HepG2 (cell line): ENCODE data around the gene USP25. TPM values are rescaled to one million over a fixed set of nuclear protein-coding genes. Genes with fewer than 3 reads are reported as not detected.

Source experiments
- ATAC-seq: fragments of 200-7000 bp; cut with Tn5 transposase; 3 replicates; pipeline ENCODE4 v1.9.1; 2020; ENCODE audit warnings: mild to moderate bottlenecking, moderate library complexity
- Bru-seq: library from RNA; stranded (reverse); fragments of 400-500 nt; gene quantifications from one replicate; lab custom pipeline; 2021; lab: Mats Ljungman, UMichigan
- BruChase-seq, 2 experiments: library from RNA; stranded (reverse); fragments of 400-500 nt; gene quantifications; one replicate each; lab custom pipeline; 2021; lab: Mats Ljungman, UMichigan
- BruUV-seq: library from RNA; stranded (reverse); fragments of 400-500 nt; replicated peaks from 2 replicates; lab custom pipeline; 2021; lab: Mats Ljungman, UMichigan
- CTCF ChIA-PET: fragments of 300-600 bp; formaldehyde crosslinking; extraction: SDS; loops from one replicate; lab custom pipeline; 2021; ENCODE audit warnings: low total read pairs, inconsistent platforms, low intra/inter-chr PET ratio; lab: Yijun Ruan, JAX
- POLR2A ChIA-PET: fragments of 350-600 bp; sonication (Branson Sonifier 250); formaldehyde crosslinking; loops from one replicate; lab custom pipeline; 2020; ENCODE audit warnings: antibody characterized with exemption, inconsistent platforms; lab: Yijun Ruan, JAX
- DNase-seq: peaks from one replicate; pipeline ENCODE4 v3.0.0-alpha.2; 2015; ENCODE audit warnings: low spot score
- FAIRE-seq: peaks from 3 replicates; lab custom pipeline; 2011; peaks lifted over from hg19 to GRCh38; lab: Jason Lieb, UNC
- H2AFZ ChIP-seq: one replicate; pipeline ENCODE4 v1.6.1; 2011; ENCODE audit warnings: low read length, inconsistent platforms
- H3K27ac ChIP-seq: fragments of 300-600 bp; 3 replicates; pipeline ENCODE4 v1.8.0; 2011; ENCODE audit warnings: mixed run types, mild to moderate bottlenecking, mixed read lengths, low read length, inconsistent platforms; ENCODE audit not compliant: insufficient read depth; ENCODE audit errors: extremely low read length
- H3K27me3 ChIP-seq, 2 experiments: fragments of 200-600 bp in 1 of 2; 2 replicates in 1 of 2; 3 replicates in 1 of 2; pipeline versions ENCODE4 v1.6.0 to v1.8.0; 2011; ENCODE audit warnings: low read length in 2 of 2, mild to moderate bottlenecking in 2 of 2, moderate library complexity in 2 of 2, inconsistent platforms in 1 of 2; ENCODE audit not compliant: insufficient read depth in 2 of 2, control insufficient read depth in 1 of 2
- H3K36me3 ChIP-seq, 2 experiments: fragments of 200-600 bp in 1 of 2; replicated peaks in 1 of 2; 2 replicates in 1 of 2; 3 replicates in 1 of 2; pipeline versions ENCODE4 v1.5.1 to v1.8.0; 2011; ENCODE audit warnings: low read length in 2 of 2, inconsistent platforms in 1 of 2; ENCODE audit not compliant: insufficient read depth in 2 of 2, control insufficient read depth in 1 of 2
- H3K4me1 ChIP-seq: 2 replicates; pipeline ENCODE4 v1.5.1; 2012; ENCODE audit warnings: low read length, inconsistent platforms; ENCODE audit not compliant: insufficient read depth
- H3K4me2 ChIP-seq: 2 replicates; pipeline ENCODE4 v1.6.0; 2011; ENCODE audit warnings: low read depth, low read length, inconsistent platforms
- H3K4me3 ChIP-seq, 3 experiments: fragments of 200-600 bp in 1 of 3; sonication (generic), shearing (Covaris generic) in 1 of 3; replicated peaks in 1 of 3; 2 replicates each; pipeline ENCODE4 v1.5.1; 2011 to 2016; ENCODE audit warnings: low read length in 3 of 3, inconsistent platforms in 2 of 3, low read depth in 2 of 3, mild to moderate bottlenecking in 2 of 3, control low read depth in 1 of 3, mixed read lengths in 1 of 3; ENCODE audit not compliant: insufficient read depth in 1 of 3
- H3K79me2 ChIP-seq: one replicate; pipeline ENCODE4 v1.6.1; 2011; ENCODE audit warnings: low read length, inconsistent platforms; ENCODE audit not compliant: insufficient read depth
- H3K9ac ChIP-seq: 2 replicates; pipeline ENCODE4 v1.6.0; 2011; ENCODE audit warnings: mild to moderate bottlenecking, low read depth, low read length, inconsistent platforms; ENCODE audit not compliant: insufficient read depth
- H3K9me3 ChIP-seq: 2 replicates; pipeline ENCODE4 v1.5.1; 2012; ENCODE audit warnings: mild to moderate bottlenecking, low read length
- H4K20me1 ChIP-seq: 2 replicates; pipeline ENCODE4 v1.6.0; 2011; ENCODE audit warnings: inconsistent platforms, mild to moderate bottlenecking, low read length, moderate library complexity; ENCODE audit not compliant: insufficient read depth
- FOXA3 ChIP-seq: IDR thresholded peaks from 2 replicates; pipeline ENCODE4 v1.6.1; 2016; ENCODE audit warnings: missing genetic modification reagents, missing compliant biosample characterization
- NONO ChIP-seq, 2 experiments: fragments of 450-650 bp in 1 of 2; sonication (generic) in 1 of 2; formaldehyde crosslinking in 1 of 2; IDR thresholded peaks in 1 of 2; conservative IDR thresholded peaks in 1 of 2; 2 replicates each; pipeline versions ENCODE4 v1.6.1 to v1.8.0; 2017 to 2022; ENCODE audit warnings: mild to moderate bottlenecking in 1 of 2, missing genetic modification reagents in 1 of 2, moderate library complexity in 1 of 2
- NR2F1 ChIP-seq, 2 experiments: fragments of 450-650 bp in 1 of 2; formaldehyde crosslinking in 1 of 2; IDR thresholded peaks; 2 replicates each; pipeline versions ENCODE4 v1.5.0 to v1.6.1; 2016 to 2020; ENCODE audit warnings: mild to moderate bottlenecking in 1 of 2, missing compliant biosample characterization in 1 of 2, missing genetic modification reagents in 1 of 2, moderate library complexity in 1 of 2
- PCBP2 ChIP-seq: fragments of 200-400 bp; formaldehyde crosslinking; optimal IDR thresholded peaks from 2 replicates; pipeline ENCODE3; 2018; ENCODE audit warnings: low read length, low read depth; ENCODE audit not compliant: poor library complexity, severe bottlenecking
- RFX5 ChIP-seq: IDR thresholded peaks from 2 replicates; pipeline ENCODE4 v1.6.1; 2011; ENCODE audit warnings: low read depth, low read length, improper control_type of control experiment
- ZBTB7B ChIP-seq: sonication (generic); formaldehyde crosslinking; IDR thresholded peaks from 2 replicates; pipeline ENCODE4 v1.4.0; 2020; ENCODE audit warnings: missing genetic modification reagents
- WGBS: methylation state at CpG from one replicate; pipeline ENCODE4 v1.1.6; 2017; ENCODE audit warnings: low lambda C conversion rate; 5-methylcytosine and 5-hydroxymethylcytosine counted together
- in situ Hi-C: cut with HindIII; loops from 2 replicates; pipeline ENCODE4 v1.10.0; 2017; ENCODE audit warnings: low pct_unique_long_range_greater_than_20kb; ENCODE audit not compliant: extremely low pct_ligation_motif_present
- intact Hi-C: fragments of 100-400 bp; cut with micrococcal nuclease; formaldehyde crosslinking; loops from one replicate; pipeline ENCODE4 v1.10.0; 2022; ENCODE audit not compliant: unreplicated experiment
- long read RNA-seq, 2 experiments: library from RNA in 1 of 2; library from polyadenylated mRNA in 1 of 2; stranded (forward) in 1 of 2; unstranded in 1 of 2; transcript quantifications; one replicate each; pipeline ENCODE4 v2.0.0, GENCODE V29; 2019 to 2022
- polyA minus RNA-seq, 3 experiments: library from RNA; depleted of rRNA, polyadenylated mRNA; stranded (reverse); fragments of >200 nt; gene quantifications; 2 replicates each; pipeline ENCODE4 v1.2.3, GENCODE V29; 2011; ENCODE audit warnings: low replicate concordance in 1 of 3
- polyA plus RNA-seq, 8 experiments: library from polyadenylated mRNA; depleted of rRNA in 3 of 8; stranded (reverse) in 7 of 8; unstranded in 1 of 8; fragments of >200 nt; fragmentation: Illumina TruSeq in 4 of 8; extraction: Trizol in 4 of 8; gene quantifications; 2 replicates each; pipeline versions ENCODE4 v1.2.1 to v1.2.3, GENCODE V29; 2011 to 2016; ENCODE audit warnings: low read depth in 4 of 8, missing spikeins in 1 of 8, mixed read lengths in 1 of 8; ENCODE audit not compliant: insufficient read depth in 1 of 8
- total RNA-seq, 5 experiments: library from RNA; depleted of rRNA; stranded (reverse); fragments of >200 nt; fragmentation: Illumina TruSeq; extraction: Trizol; gene quantifications; 2 replicates each; pipeline ENCODE4 v1.2.3, GENCODE V29; 2016; ENCODE audit warnings: low read depth in 1 of 5
- TF ChIP-seq, protein P1 (sequence below): sonication (generic); formaldehyde crosslinking; IDR thresholded peaks from 2 replicates; pipeline ENCODE4 v1.5.0; 2020; ENCODE audit warnings: mild to moderate bottlenecking, missing genetic modification reagents

Gene USP25, protein sequence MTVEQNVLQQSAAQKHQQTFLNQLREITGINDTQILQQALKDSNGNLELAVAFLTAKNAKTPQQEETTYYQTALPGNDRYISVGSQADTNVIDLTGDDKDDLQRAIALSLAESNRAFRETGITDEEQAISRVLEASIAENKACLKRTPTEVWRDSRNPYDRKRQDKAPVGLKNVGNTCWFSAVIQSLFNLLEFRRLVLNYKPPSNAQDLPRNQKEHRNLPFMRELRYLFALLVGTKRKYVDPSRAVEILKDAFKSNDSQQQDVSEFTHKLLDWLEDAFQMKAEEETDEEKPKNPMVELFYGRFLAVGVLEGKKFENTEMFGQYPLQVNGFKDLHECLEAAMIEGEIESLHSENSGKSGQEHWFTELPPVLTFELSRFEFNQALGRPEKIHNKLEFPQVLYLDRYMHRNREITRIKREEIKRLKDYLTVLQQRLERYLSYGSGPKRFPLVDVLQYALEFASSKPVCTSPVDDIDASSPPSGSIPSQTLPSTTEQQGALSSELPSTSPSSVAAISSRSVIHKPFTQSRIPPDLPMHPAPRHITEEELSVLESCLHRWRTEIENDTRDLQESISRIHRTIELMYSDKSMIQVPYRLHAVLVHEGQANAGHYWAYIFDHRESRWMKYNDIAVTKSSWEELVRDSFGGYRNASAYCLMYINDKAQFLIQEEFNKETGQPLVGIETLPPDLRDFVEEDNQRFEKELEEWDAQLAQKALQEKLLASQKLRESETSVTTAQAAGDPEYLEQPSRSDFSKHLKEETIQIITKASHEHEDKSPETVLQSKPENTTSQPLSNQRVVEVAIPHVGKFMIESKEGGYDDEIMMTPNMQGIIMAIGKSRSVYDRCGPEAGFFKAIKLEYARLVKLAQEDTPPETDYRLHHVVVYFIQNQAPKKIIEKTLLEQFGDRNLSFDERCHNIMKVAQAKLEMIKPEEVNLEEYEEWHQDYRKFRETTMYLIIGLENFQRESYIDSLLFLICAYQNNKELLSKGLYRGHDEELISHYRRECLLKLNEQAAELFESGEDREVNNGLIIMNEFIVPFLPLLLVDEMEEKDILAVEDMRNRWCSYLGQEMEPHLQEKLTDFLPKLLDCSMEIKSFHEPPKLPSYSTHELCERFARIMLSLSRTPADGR
- total RNA-seq (2016; rRNA removed; fragmentation: Illumina TruSeq; extraction: Trizol) (26.3 and 34.5 TPM in 2 replicates), polyA plus RNA-seq (2011; rRNA removed) (9.5 and 12.4 TPM in 2 replicates), polyA minus RNA-seq (2011; rRNA and poly(A)+ RNA removed; ENCODE audit: low replicate concordance) (17.2 and 27.7 TPM in 2 replicates), Bru-seq, nascent RNA (percentile 91 among the genes with signal in this experiment), BruChase-seq, experiment 1, labeled RNA remaining after a 6-hour chase (percentile 69 among the genes with signal in this experiment), BruChase-seq, experiment 2, labeled RNA remaining after a 2-hour chase (percentile 77 among the genes with signal in this experiment)
- total RNA-seq (2016; cell fraction: cytosol; rRNA removed; fragmentation: Illumina TruSeq; extraction: Trizol; ENCODE audit: low read depth) = 13.2 and 14.9 TPM in 2 replicates
- total RNA-seq (2016; cell fraction: insoluble cytoplasmic fraction; rRNA removed; fragmentation: Illumina TruSeq; extraction: Trizol) = 26.0 and 33.3 TPM in 2 replicates
- total RNA-seq (2016; cell fraction: membrane; rRNA removed; fragmentation: Illumina TruSeq; extraction: Trizol) = 22.1 and 27.5 TPM in 2 replicates
- 43.3 and 47.3 TPM in 2 replicates for total RNA-seq (2016; cell fraction: nucleus; rRNA removed; fragmentation: Illumina TruSeq; extraction: Trizol)
- polyA plus RNA-seq (2011; cell fraction: cytosol; rRNA removed) = 4.4 and 7.8 TPM in 2 replicates
- polyA plus RNA-seq (2011; cell fraction: nucleus; rRNA removed) = 6.4 and 8.8 TPM in 2 replicates
- 18.5 and 21.8 TPM in 2 replicates for polyA plus RNA-seq (2012)
- 2.3 and 2.6 TPM in 2 replicates for polyA plus RNA-seq (2016; cell fraction: cytosol; fragmentation: Illumina TruSeq; extraction: Trizol; ENCODE audit: low read depth)
- polyA plus RNA-seq (2016; cell fraction: insoluble cytoplasmic fraction; fragmentation: Illumina TruSeq; extraction: Trizol; ENCODE audit: low read depth) = 22.3 and 24.0 TPM in 2 replicates
- 6.8 and 8.8 TPM in 2 replicates for polyA plus RNA-seq (2016; cell fraction: membrane; fragmentation: Illumina TruSeq; extraction: Trizol; ENCODE audit: low read depth)
- polyA plus RNA-seq (2016; cell fraction: nucleus; fragmentation: Illumina TruSeq; extraction: Trizol; ENCODE audit: insufficient read depth, low read depth) = 15.4 and 17.1 TPM in 2 replicates
- 15.7 and 25.4 TPM in 2 replicates for polyA minus RNA-seq (2011; cell fraction: cytosol; rRNA and poly(A)+ RNA removed)
- polyA minus RNA-seq (2011; cell fraction: nucleus; rRNA and poly(A)+ RNA removed) = 121 and 136 TPM in 2 replicates
- long read RNA-seq, experiment 1, partial matches to known transcripts = 1 of 1 reads
- long read RNA-seq, experiment 1, other reads (novel, unspliced or antisense) = 0 of 1 reads
- long read RNA-seq, experiment 2, transcript USP25-201 (24 exons, 3,973 nt) = major isoform, 10 of 39 reads
- long read RNA-seq, experiment 2, partial matches to known transcripts = 14 of 39 reads
- long read RNA-seq, experiment 2, other reads (novel, unspliced or antisense) = 13 of 39 reads

DNA sequence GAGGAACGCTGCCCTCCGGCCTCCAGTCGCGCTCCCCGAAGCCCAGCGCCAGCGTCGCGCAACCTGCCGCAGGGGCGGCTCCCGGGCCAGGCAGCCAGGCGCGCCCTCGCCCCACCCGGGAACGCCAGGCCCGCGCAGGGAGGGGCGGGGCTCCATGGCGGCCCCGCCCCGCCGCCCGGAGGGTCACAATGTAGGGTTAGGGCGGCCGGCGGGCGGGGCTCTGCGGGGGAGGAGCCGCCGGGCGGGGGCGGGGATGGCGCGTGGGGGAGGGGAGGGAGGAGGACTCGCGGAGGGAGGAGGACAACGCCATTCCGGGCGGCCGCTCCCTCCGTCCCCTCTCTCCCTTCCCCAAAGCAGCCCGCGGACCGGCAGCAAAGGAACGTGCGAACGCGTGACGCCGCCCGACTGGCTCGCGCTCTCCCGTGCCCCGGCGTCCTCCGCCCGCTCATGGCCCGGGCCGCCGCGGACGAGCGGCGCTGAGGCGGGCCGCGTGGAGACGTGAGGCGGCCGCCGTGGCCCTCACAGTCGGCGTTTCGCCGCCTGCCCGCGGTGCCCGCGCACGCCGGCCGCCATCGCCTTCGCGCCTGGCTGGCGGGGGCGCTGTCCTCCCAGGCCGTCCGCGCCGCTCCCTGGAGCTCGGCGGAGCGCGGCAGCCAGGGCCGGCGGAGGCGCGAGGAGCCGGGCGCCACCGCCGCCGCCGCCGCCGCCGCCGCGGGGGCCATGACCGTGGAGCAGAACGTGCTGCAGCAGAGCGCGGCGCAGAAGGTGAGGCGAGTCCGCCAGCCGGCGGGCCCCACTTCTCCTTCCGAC lies at the start of gene USP25:
Gene USP25, plus strand, starts transcription at position 309 of the 810 bp plus-strand sequence. Its CDS starts 412 bp downstream, at position 721.
- Histone ChIP-seq H3K27ac (peak within 1 kb of the TSS; percentile 78), H3K9ac (peak within 1 kb of the TSS; percentile 91), H3K79me2 (peaks cover 44% of the 10 kb centered on the region), H3K4me2 (peak within 1 kb of the TSS; percentile 97), H3K36me3 (no peaks in the 10 kb centered on the region), H4K20me1 (peaks cover 1% of the 10 kb centered on the region; the same call in 1 of the 2 replicates), H3K4me3 (peak within 1 kb of the TSS; percentile 80 to 93 (median 85)), H2AFZ (no peak within 1 kb of the TSS), H3K4me1 (peaks cover 18% of the 10 kb centered on the region), H3K27me3 (peaks cover 0 to 7% of the 10 kb centered on the region in 2 experiments; a peak in 3 of 5 replicates), H3K9me3 (no peaks in the 10 kb centered on the region)
- ATAC-seq (peak; percentile 91), FAIRE-seq (no peak), DNase-seq (peak; percentile 68)
- CTCF ChIA-PET = interaction anchor here (1.6 kb wide), 1 partner anchor 96 kb away, joined by 4 read pairs; no protein-coding TSS in a partner anchor
- in situ Hi-C loops (no loop called here), intact Hi-C loops (loop anchor here (1.0 to 10.0 kb wide), 2 partner anchors 96 to 1345 kb away; partner anchors contain the start of gene HSPA13)
- no CpG with 5 or more reads among the region's 123 CpGs for WGBS
- no TSS peak for BruUV-seq
- POLR2A ChIA-PET = no interaction called here
- TF ChIP-seq, protein P1, sequence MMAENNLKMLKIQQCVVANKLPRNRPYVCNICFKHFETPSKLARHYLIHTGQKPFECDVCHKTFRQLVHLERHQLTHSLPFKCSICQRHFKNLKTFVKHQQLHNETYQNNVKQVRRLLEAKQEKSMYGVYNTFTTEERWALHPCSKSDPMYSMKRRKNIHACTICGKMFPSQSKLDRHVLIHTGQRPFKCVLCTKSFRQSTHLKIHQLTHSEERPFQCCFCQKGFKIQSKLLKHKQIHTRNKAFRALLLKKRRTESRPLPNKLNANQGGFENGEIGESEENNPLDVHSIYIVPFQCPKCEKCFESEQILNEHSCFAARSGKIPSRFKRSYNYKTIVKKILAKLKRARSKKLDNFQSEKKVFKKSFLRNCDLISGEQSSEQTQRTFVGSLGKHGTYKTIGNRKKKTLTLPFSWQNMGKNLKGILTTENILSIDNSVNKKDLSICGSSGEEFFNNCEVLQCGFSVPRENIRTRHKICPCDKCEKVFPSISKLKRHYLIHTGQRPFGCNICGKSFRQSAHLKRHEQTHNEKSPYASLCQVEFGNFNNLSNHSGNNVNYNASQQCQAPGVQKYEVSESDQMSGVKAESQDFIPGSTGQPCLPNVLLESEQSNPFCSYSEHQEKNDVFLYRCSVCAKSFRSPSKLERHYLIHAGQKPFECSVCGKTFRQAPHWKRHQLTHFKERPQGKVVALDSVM (CRISPR knock-in tag) = 0 out of 2 replicates have a peak, but pooled peaks have one; percentile 46
- TF ChIP-seq NONO (IDR thresholded peaks at IDR 0.05) (no peak), NONO (CRISPR knock-in tag; conservative IDR thresholded peaks at IDR 0.05) (peak; percentile 54), ZBTB7B (CRISPR knock-in tag) (no peak), PCBP2 (no peak), FOXA3 (CRISPR knock-in tag) (0 out of 2 replicates have a peak, but pooled peaks have one; percentile 6), RFX5 (no peak), NR2F1 (CRISPR knock-in tag; IDR thresholded peaks at IDR 0.05) (no peak)
